Thyroid gland (tissue), 4 donors: ENCODE data around the gene SFRP4.

ENCODE experiments used
- POLR2A ChIP-seq, 2 donors: fragments of 450-650 bp; IDR thresholded peaks; one replicate each; pipeline ENCODE4 v1.6.1; 2017; ENCODE audit warnings: antibody characterized with exemption in 2 of 2, mild to moderate bottlenecking in 2 of 2, moderate library complexity in 1 of 2
- TF ChIP-seq, protein P1 (sequence below), 6 experiments: fragments of 200-600 bp in 3 of 6; fragments of 450-650 bp in 3 of 6; sonication (generic) in 3 of 6; IDR thresholded peaks; one replicate each; pipeline ENCODE4 v1.5.1; 2016 to 2019; ENCODE audit warnings: antibody characterized with exemption in 6 of 6, mild to moderate bottlenecking in 2 of 6, inconsistent platforms in 1 of 6, moderate library complexity in 1 of 6

GRCh38 chr7:37915438-37915837 is 1.2 kb downstream of the SFRP4 start:
- TF ChIP-seq, protein P1, sequence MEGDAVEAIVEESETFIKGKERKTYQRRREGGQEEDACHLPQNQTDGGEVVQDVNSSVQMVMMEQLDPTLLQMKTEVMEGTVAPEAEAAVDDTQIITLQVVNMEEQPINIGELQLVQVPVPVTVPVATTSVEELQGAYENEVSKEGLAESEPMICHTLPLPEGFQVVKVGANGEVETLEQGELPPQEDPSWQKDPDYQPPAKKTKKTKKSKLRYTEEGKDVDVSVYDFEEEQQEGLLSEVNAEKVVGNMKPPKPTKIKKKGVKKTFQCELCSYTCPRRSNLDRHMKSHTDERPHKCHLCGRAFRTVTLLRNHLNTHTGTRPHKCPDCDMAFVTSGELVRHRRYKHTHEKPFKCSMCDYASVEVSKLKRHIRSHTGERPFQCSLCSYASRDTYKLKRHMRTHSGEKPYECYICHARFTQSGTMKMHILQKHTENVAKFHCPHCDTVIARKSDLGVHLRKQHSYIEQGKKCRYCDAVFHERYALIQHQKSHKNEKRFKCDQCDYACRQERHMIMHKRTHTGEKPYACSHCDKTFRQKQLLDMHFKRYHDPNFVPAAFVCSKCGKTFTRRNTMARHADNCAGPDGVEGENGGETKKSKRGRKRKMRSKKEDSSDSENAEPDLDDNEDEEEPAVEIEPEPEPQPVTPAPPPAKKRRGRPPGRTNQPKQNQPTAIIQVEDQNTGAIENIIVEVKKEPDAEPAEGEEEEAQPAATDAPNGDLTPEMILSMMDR (IDR thresholded peaks at IDR 0.05) = no peak
- TF ChIP-seq POLR2A (IDR thresholded peaks at IDR 0.05) = no peak
